Vagina (tissue), 2 donors: ENCODE data around the gene LRRC74A. TPM values are rescaled to one million over a fixed set of nuclear protein-coding genes. Genes with fewer than 3 reads are reported as not detected.
"Not testable (repeated sequence)": the region's sequence is repeated elsewhere in the genome, so short reads cannot be mapped to it uniquely, and the experiment has no call there.

Source experiments
- DNase-seq, 2 donors: peaks; one replicate each; pipeline ENCODE4 v3.0.0-alpha.2; 2017; ENCODE audit errors: extremely low spot score in 2 of 2
- H3K27ac ChIP-seq: fragments of 200-600 bp; sonication (generic); one replicate; pipeline ENCODE4 v1.5.1; 2019
- H3K27me3 ChIP-seq: fragments of 200-600 bp; sonication (generic); one replicate; pipeline ENCODE4 v1.5.1; 2019
- H3K36me3 ChIP-seq, 2 donors: fragments of 200-600 bp; sonication (generic); one replicate each; pipeline ENCODE4 v1.5.1; 2017 to 2019
- H3K4me1 ChIP-seq: fragments of 200-600 bp; sonication (generic); one replicate; pipeline ENCODE4 v1.5.1; 2019
- H3K4me3 ChIP-seq, 2 donors: fragments of 200-600 bp; sonication (generic); 1 replicate in 1 of 2; 2 replicates in 1 of 2; pipeline ENCODE4 v1.5.1; 2016 to 2019
- H3K9me3 ChIP-seq: fragments of 200-600 bp; sonication (generic); one replicate; pipeline ENCODE4 v1.5.1; 2019
- POLR2A ChIP-seq, 2 donors: fragments of 450-650 bp; IDR thresholded peaks; one replicate each; pipeline ENCODE4 v1.6.1; 2017; ENCODE audit warnings: antibody characterized with exemption in 2 of 2, mild to moderate bottlenecking in 2 of 2, moderate library complexity in 2 of 2
- POLR2AphosphoS5 ChIP-seq, 2 donors: sonication (generic); formaldehyde crosslinking; IDR thresholded peaks; one replicate each; pipeline ENCODE4 v1.9.0; 2017; ENCODE audit warnings: antibody characterized with exemption in 2 of 2, mild to moderate bottlenecking in 2 of 2, low read depth in 1 of 2; ENCODE audit not compliant: insufficient read depth in 1 of 2
- intact Hi-C: fragments of 100-400 bp; cut with DNase I; formaldehyde crosslinking; loops from one replicate; pipeline ENCODE4 v1.15.1; 2023
- total RNA-seq: library from RNA; depleted of rRNA; stranded (reverse); fragments of >200 nt; gene quantifications from one replicate; pipeline ENCODE4 v1.2.3, GENCODE V29; 2016
- TF ChIP-seq, protein P1 (sequence below), 3 experiments: fragments of 450-650 bp in 2 of 3; fragments of 200-600 bp in 1 of 3; sonication (generic) in 1 of 3; IDR thresholded peaks; one replicate each; pipeline ENCODE4 v1.5.1; 2017 to 2019; ENCODE audit warnings: antibody characterized with exemption in 3 of 3, mild to moderate bottlenecking in 2 of 3, moderate library complexity in 2 of 3

The LRRC74A gene
- total RNA-seq, 1 donor from 2014 or later: not detected

DNA sequence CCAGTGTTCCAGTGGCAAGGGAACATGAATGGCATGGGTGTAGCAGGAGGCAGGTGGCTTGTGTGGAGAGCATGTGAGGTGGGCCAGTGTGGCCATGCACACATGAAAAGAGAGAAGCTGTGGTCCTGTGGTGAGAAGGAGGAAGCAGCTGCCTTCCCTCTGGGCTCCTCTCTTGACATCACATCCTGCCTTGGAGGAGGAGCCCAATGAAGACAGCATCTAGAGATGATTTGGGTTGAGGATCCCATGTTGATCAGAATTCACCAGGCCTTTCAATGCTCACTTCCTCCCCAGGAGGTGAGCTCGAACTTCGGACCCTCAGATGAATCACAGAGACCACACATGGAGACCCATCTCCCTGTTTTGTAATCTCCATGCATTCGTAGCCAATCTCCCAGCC lies 82.6 kb downstream of the LRRC74A start:
- TF ChIP-seq, protein P1, sequence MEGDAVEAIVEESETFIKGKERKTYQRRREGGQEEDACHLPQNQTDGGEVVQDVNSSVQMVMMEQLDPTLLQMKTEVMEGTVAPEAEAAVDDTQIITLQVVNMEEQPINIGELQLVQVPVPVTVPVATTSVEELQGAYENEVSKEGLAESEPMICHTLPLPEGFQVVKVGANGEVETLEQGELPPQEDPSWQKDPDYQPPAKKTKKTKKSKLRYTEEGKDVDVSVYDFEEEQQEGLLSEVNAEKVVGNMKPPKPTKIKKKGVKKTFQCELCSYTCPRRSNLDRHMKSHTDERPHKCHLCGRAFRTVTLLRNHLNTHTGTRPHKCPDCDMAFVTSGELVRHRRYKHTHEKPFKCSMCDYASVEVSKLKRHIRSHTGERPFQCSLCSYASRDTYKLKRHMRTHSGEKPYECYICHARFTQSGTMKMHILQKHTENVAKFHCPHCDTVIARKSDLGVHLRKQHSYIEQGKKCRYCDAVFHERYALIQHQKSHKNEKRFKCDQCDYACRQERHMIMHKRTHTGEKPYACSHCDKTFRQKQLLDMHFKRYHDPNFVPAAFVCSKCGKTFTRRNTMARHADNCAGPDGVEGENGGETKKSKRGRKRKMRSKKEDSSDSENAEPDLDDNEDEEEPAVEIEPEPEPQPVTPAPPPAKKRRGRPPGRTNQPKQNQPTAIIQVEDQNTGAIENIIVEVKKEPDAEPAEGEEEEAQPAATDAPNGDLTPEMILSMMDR (IDR thresholded peaks at IDR 0.05): no peak
- TF ChIP-seq POLR2A (IDR thresholded peaks at IDR 0.05) (no peak), POLR2AphosphoS5 (IDR thresholded peaks at IDR 0.05; ENCODE audit: insufficient read depth in 1 of 2, low read depth in 1 of 2) (no peak)
- Histone ChIP-seq H3K9me3 (no peaks in the 10 kb centered on the region), H3K4me1 (peaks cover 29% of the 10 kb centered on the region), H3K4me3 (no peak overlapping the region), H3K27ac (no peak overlapping the region), H3K27me3 (no peaks in the 10 kb centered on the region), H3K36me3 (no peaks in the 10 kb centered on the region)
- DNase-seq: no peak
- intact Hi-C loops: no loop called here

DNA sequence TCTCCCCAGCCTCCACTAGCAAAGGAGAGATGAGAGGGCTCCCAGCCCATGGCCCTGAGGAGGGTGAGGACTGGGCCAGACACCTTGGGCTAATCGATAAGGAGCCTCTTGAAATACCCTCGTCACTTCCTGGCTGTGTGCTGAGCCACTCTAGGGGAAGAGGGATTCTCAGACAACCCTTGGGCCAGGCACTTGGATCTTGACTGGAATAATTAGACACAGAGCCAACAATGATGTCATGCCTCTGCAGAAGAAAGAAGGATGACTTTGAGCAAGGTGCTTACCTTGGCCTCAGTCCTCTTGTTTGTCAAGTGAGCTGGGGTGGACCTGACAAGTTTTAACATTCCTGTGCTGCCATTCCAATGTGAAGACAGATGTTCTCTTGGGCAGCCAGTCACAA lies 83.1 kb downstream of the LRRC74A start:
- no peaks in the 10 kb centered on the region for H3K27me3 ChIP-seq

DNA sequence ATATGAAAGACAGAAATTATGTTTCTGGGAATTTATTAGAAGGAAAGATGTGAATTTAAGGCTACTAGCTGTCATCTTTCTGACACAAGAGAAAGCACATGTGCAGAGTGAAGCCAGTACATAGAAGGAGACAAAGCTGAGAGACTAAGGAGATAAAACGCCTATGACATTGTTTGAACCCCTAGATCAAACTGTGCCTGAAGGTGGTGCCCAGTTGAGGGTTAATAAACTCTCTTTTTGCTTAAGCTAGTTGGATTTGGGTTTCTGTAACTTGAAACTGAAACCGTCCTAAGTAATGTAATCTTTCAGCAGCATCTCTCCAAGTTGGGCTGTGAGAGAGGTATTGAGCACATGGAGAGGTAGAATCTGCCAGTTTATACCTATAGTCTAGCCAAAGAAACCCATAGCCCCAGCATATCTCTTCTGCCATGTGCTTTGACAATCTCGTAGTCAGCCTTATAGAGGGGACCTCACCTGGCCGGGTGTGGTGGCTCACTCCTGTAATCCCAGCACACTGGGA lies 84.2 kb downstream of the LRRC74A start:
- no peak for DNase-seq
- peaks cover 29% of the 10 kb centered on the region for H3K4me1 ChIP-seq
- no peaks in the 10 kb centered on the region for H3K27me3 ChIP-seq
- H3K4me3 ChIP-seq: no peak overlapping the region
- TF ChIP-seq POLR2A (IDR thresholded peaks at IDR 0.05): no peak
- TF ChIP-seq, protein P1 (IDR thresholded peaks at IDR 0.05): no peak
- no peak for TF ChIP-seq POLR2AphosphoS5 (IDR thresholded peaks at IDR 0.05; ENCODE audit: insufficient read depth in 1 of 2, low read depth in 1 of 2)
- H3K27ac ChIP-seq: no peak overlapping the region
- intact Hi-C loops: loop anchor here (5.0 kb wide), 1 partner anchor 142 kb away; no protein-coding TSS in a partner anchor
- no peaks in the 10 kb centered on the region for H3K36me3 ChIP-seq
- no peaks in the 10 kb centered on the region for H3K9me3 ChIP-seq

More for the DNA sequence above, 83.1 kb downstream of the LRRC74A start:
- no peak overlapping the region for H3K4me3 ChIP-seq
- H3K4me1 ChIP-seq: peaks cover 29% of the 10 kb centered on the region
- H3K9me3 ChIP-seq: no peaks in the 10 kb centered on the region
- DNase-seq: no peak
- TF ChIP-seq, protein P1 (IDR thresholded peaks at IDR 0.05): no peak
- TF ChIP-seq POLR2AphosphoS5 (IDR thresholded peaks at IDR 0.05; ENCODE audit: insufficient read depth in 1 of 2, low read depth in 1 of 2): no peak
- TF ChIP-seq POLR2A (IDR thresholded peaks at IDR 0.05): no peak
- H3K36me3 ChIP-seq: no peaks in the 10 kb centered on the region
- intact Hi-C loops: no loop called here
- H3K27ac ChIP-seq: no peak overlapping the region

DNA sequence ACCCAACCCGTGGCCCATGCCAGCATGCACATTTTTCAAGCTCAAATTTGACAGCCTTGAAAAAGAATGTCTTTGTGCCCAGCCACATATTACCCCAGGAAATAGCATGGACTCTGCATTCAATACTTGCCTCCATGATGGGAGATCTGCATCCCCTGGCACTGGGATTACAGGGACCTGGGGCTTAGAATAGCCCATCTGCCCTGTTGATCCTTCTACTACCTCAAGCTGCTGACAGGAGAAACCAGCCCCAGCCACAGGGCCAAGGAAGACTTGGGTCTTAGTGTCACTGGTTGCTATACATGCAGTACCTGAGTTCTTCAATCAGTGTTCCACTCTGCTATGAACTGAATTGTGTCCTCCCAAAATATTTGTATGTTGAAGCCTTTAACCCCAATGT lies 85.3 kb downstream of the LRRC74A start:
- TF ChIP-seq, protein P1 (IDR thresholded peaks at IDR 0.05): no peak
- TF ChIP-seq POLR2A (IDR thresholded peaks at IDR 0.05): no peak
- TF ChIP-seq POLR2AphosphoS5 (IDR thresholded peaks at IDR 0.05; ENCODE audit: insufficient read depth in 1 of 2, low read depth in 1 of 2): no peak
- H3K4me3 ChIP-seq: no peak overlapping the region
- H3K4me1 ChIP-seq: peaks cover 36% of the 10 kb centered on the region
- no peak overlapping the region for H3K27ac ChIP-seq
- no peaks in the 10 kb centered on the region for H3K27me3 ChIP-seq
- H3K9me3 ChIP-seq: no peaks in the 10 kb centered on the region
- intact Hi-C loops: loop anchor here (5.0 kb wide), 1 partner anchor 141 kb away; no protein-coding TSS in a partner anchor
- no peaks in the 10 kb centered on the region for H3K36me3 ChIP-seq
- no peak for DNase-seq

DNA sequence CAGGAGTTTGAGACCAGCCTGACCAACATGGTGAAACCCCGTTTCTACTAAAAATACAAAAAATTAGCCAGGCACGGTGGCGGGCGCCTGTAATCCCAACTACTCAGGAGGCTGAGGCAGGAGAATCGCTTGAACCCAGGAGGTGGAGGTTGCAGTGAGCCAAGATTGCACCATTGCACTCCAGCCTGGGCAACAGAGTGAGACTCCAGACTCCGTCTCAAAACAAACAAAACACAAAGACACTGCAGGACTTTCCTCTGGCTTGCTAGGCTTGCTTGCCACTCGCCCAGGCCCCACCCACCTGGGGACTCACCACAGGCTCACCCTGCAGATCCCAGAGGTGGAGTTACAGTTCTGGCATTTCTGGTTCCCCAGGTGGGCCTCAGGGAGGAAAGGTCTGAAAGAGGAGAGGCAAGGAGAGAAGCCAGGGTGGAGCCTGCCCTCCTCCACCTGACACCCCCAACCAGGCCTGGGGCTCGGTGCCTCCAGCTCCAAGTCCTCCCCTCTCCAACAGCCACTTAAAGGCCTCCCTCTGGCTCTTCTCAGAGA lies 88.4 kb downstream of the LRRC74A start:
- Histone ChIP-seq H3K27ac (peak overlapping the region; percentile 31), H3K4me1 (peaks cover 65% of the 10 kb centered on the region)
- intact Hi-C loops: loop anchor here (5.0 kb wide), 3 partner anchors 113 to 138 kb away; partner anchors contain the start of gene IRF2BPL

More for the DNA sequence above, 88.4 kb downstream of the LRRC74A start:
- not testable (repeated sequence) for H3K27me3 ChIP-seq, DNase-seq, H3K4me3 ChIP-seq, H3K36me3 ChIP-seq, H3K9me3 ChIP-seq
